ENCODE measurements around the gene PMS2.

The PMS2 gene

DNA sequence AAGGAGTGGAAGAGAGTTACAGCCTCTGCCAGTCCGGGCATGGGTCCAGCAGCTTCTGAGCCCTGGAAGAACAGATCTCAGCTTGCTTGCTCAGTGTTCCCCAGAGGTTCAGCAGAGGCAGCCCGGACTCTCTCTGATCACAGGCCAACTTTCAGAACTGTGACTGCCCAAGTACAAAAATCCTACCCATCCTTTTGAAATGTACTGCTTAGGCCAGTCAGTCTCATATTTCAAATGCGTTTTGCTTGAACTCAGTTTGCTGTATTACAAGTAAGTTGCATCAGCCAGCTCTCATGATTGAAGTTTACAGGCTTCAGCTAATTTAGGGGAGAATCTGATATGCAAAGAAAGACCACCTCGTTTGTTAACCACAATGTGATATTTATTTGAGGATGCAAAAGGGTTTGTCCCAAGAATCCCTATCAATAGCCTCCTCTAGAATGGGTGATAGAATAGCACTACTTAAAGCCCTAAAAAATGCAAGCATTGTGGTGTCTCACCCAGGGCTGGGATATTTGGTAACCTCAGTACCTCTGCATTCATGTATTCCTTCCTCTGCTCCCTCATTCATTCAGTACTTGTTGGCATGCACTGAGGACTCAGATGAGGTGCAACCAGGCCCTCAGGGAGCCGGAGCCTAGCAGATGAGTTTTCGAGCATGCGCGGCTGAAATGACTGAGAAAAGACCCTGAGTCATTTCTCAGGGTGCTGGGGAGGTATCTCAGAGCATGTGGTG lies 7.2 kb upstream of the PMS2 start (continued):
- TF ChIP-seq ZEB2 (tag by site-specific recombination; IDR thresholded peaks at IDR 0.05) (peak; percentile 90), MZF1 (tag by site-specific recombination; IDR thresholded peaks at IDR 0.05; ENCODE audit: borderline replicate concordance) (no peak), ZNF843 (tag by site-specific recombination; IDR thresholded peaks at IDR 0.05) (peak; percentile 46; the same call in 1 of the 2 replicates), ZNF837 (tag by site-specific recombination; IDR thresholded peaks at IDR 0.05) (no peak), ZNF660 (tag by site-specific recombination; IDR thresholded peaks at IDR 0.05) (0 out of 2 replicates have a peak, but pooled peaks have one; percentile 44), SP7 (tag by site-specific recombination; IDR thresholded peaks at IDR 0.05) (peak; percentile 36), OSR2 (tag by site-specific recombination; IDR thresholded peaks at IDR 0.05) (peak; percentile 57), ZNF140 (tag by site-specific recombination; IDR thresholded peaks at IDR 0.05) (no peak), IKZF3 (tag by site-specific recombination; IDR thresholded peaks at IDR 0.05) (peak; percentile 63), ZBTB17 (tag by site-specific recombination; IDR thresholded peaks at IDR 0.05) (peak; percentile 85), GLI2 (tag by site-specific recombination; IDR thresholded peaks at IDR 0.05; ENCODE audit: borderline replicate concordance, low read depth) (no peak), ZNF324 (tag by site-specific recombination; IDR thresholded peaks at IDR 0.05) (0 out of 2 replicates have a peak, but pooled peaks have one; percentile 31), ZBTB20 (tag by site-specific recombination; IDR thresholded peaks at IDR 0.05) (0 out of 2 replicates have a peak, but pooled peaks have one; percentile 24), ZNF394 (tag by site-specific recombination; IDR thresholded peaks at IDR 0.05; ENCODE audit: borderline replicate concordance) (no peak; the same call in 1 of the 2 replicates), FEZF1 (tag by site-specific recombination; IDR thresholded peaks at IDR 0.05) (peak; percentile 29), ZNF747 (tag by site-specific recombination; IDR thresholded peaks at IDR 0.05) (no peak), ZNF23 (tag by site-specific recombination; IDR thresholded peaks at IDR 0.05; ENCODE audit: borderline replicate concordance) (no peak), ZNF24 (tag by site-specific recombination; IDR thresholded peaks at IDR 0.05) (peak; percentile 87)
- TF ChIP-seq, protein P1, sequence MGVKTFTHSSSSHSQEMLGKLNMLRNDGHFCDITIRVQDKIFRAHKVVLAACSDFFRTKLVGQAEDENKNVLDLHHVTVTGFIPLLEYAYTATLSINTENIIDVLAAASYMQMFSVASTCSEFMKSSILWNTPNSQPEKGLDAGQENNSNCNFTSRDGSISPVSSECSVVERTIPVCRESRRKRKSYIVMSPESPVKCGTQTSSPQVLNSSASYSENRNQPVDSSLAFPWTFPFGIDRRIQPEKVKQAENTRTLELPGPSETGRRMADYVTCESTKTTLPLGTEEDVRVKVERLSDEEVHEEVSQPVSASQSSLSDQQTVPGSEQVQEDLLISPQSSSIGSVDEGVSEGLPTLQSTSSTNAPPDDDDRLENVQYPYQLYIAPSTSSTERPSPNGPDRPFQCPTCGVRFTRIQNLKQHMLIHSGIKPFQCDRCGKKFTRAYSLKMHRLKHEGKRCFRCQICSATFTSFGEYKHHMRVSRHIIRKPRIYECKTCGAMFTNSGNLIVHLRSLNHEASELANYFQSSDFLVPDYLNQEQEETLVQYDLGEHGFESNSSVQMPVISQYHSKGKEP (tag by site-specific recombination; IDR thresholded peaks at IDR 0.05): peak; percentile 42; the same call in 1 of the 2 replicates
- TF ChIP-seq, protein P2, sequence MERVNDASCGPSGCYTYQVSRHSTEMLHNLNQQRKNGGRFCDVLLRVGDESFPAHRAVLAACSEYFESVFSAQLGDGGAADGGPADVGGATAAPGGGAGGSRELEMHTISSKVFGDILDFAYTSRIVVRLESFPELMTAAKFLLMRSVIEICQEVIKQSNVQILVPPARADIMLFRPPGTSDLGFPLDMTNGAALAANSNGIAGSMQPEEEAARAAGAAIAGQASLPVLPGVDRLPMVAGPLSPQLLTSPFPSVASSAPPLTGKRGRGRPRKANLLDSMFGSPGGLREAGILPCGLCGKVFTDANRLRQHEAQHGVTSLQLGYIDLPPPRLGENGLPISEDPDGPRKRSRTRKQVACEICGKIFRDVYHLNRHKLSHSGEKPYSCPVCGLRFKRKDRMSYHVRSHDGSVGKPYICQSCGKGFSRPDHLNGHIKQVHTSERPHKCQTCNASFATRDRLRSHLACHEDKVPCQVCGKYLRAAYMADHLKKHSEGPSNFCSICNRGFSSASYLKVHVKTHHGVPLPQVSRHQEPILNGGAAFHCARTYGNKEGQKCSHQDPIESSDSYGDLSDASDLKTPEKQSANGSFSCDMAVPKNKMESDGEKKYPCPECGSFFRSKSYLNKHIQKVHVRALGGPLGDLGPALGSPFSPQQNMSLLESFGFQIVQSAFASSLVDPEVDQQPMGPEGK (tag by site-specific recombination; IDR thresholded peaks at IDR 0.05): 0 out of 2 replicates have a peak, but pooled peaks have one; percentile 41
- TF ChIP-seq, protein P3, sequence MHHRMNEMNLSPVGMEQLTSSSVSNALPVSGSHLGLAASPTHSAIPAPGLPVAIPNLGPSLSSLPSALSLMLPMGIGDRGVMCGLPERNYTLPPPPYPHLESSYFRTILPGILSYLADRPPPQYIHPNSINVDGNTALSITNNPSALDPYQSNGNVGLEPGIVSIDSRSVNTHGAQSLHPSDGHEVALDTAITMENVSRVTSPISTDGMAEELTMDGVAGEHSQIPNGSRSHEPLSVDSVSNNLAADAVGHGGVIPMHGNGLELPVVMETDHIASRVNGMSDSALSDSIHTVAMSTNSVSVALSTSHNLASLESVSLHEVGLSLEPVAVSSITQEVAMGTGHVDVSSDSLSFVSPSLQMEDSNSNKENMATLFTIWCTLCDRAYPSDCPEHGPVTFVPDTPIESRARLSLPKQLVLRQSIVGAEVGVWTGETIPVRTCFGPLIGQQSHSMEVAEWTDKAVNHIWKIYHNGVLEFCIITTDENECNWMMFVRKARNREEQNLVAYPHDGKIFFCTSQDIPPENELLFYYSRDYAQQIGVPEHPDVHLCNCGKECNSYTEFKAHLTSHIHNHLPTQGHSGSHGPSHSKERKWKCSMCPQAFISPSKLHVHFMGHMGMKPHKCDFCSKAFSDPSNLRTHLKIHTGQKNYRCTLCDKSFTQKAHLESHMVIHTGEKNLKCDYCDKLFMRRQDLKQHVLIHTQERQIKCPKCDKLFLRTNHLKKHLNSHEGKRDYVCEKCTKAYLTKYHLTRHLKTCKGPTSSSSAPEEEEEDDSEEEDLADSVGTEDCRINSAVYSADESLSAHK (tag by site-specific recombination; IDR thresholded peaks at IDR 0.05): peak; percentile 52
